GM21515 (cell line): ENCODE data around the gene GMEB1.
"Not testable (repeated sequence)": the region's sequence is repeated elsewhere in the genome, so short reads cannot be mapped to it uniquely, and the experiment has no call there.

Experiments used
- ATAC-seq: cut with Tn5 transposase; IDR thresholded peaks from one replicate; pipeline ENCODE4 v1.9.1; 2021; ENCODE audit not compliant: unreplicated experiment

GMEB1 gene, protein sequence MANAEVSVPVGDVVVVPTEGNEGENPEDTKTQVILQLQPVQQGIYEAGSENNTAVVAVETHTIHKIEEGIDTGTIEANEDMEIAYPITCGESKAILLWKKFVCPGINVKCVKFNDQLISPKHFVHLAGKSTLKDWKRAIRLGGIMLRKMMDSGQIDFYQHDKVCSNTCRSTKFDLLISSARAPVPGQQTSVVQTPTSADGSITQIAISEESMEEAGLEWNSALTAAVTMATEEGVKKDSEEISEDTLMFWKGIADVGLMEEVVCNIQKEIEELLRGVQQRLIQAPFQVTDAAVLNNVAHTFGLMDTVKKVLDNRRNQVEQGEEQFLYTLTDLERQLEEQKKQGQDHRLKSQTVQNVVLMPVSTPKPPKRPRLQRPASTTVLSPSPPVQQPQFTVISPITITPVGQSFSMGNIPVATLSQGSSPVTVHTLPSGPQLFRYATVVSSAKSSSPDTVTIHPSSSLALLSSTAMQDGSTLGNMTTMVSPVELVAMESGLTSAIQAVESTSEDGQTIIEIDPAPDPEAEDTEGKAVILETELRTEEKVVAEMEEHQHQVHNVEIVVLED

DNA sequence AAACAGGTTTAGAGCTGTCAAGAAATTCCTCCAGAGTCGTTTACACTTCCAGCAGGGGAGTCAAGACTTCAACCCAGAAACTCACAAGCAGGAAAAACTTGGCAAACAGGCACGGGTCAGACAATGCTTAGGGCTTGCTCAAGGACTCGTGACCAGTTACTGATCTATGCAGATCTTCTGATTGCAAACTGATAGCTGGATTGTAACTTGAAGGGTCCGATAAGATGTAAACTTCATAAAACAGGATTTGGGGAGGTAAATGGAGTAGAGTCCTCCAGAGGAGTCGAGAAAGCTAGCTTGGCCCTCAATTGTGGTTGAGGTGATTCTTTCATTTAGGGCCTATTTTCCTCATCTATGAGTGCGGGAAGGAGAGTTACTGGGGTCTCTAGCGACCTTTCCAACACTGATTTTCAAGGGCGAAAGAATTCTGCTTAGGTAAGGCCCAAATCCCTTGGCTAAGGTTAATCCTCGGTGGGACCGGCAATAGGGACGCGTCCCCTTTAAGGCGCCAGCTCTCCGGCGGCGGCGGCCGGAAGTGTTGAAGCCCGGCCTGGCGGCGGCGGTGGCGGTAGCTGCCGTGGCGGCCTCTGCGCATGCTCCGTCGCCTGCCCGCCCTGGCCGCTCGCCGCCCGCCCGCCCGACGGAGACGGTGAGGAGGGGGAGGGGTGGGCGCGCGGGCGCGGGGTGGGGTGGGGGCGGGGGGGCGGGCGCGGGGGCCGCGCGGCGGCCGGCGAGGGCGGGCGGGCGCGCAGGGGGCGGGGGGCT, at the start of gene GMEB1:
Gene GMEB1 (plus strand): TSS at position 594 of the 765 bp plus-strand sequence. CDS start 14,829 bp downstream, outside the sequence.
- peak; percentile 63 for ATAC-seq

DNA sequence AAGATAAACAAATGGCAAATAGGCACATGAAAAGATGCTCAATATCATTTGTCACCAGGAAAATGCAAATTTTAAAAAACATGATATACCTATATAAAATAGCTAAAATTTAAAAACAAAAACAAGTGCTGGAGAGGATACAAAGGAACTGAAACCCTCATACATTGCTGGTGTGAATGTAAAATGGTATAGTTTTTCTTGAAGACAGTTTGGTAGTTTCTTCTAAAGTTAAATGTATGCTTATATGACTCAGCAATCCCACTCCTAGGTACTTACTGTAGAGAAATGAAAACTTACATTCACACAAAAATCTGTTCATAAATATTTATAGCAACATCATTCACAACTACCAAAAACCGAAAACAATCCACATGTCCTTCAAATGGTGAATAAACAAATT, 36.9 kb upstream of the GMEB1 start:
- ATAC-seq = no peak

DNA sequence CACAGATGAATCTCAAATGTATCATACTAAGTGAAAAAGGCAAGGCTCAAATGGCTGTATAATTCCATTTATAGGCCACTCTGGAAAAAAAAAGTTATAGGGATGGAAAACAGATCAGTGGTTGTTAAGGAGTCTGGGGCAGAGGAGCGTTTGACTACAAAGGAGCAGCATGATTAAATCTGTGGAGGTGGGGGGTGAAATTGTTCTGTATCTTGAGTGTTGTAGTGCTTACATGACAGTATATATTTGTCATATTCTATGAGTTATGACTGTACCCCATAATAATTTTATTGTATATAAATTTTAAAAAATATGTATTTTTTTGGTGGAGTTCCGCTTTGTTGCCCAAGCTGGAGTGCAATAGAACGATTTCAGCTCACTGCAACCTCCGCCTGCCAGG, 36.0 kb upstream of the GMEB1 start:
- ATAC-seq = no peak

DNA sequence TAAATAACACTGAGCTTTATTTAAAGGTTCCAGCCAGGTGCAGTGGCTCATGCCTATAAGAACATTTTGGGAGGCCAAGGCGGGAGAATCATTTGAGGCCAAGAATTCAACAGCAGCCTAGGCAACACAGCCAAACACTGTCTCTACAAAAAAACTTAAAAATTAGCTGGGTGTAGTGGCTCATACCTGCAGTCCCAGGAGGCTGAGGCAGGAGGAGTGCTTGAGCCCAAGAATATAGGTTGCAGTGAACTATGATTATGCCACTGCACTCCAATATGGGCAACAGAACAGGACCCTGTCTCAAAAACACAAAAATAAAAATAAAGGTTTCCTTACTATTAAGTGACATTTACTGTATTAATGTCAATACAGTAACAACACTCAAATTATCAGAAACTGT, 27.8 kb upstream of the GMEB1 start:
- ATAC-seq = no peak

DNA sequence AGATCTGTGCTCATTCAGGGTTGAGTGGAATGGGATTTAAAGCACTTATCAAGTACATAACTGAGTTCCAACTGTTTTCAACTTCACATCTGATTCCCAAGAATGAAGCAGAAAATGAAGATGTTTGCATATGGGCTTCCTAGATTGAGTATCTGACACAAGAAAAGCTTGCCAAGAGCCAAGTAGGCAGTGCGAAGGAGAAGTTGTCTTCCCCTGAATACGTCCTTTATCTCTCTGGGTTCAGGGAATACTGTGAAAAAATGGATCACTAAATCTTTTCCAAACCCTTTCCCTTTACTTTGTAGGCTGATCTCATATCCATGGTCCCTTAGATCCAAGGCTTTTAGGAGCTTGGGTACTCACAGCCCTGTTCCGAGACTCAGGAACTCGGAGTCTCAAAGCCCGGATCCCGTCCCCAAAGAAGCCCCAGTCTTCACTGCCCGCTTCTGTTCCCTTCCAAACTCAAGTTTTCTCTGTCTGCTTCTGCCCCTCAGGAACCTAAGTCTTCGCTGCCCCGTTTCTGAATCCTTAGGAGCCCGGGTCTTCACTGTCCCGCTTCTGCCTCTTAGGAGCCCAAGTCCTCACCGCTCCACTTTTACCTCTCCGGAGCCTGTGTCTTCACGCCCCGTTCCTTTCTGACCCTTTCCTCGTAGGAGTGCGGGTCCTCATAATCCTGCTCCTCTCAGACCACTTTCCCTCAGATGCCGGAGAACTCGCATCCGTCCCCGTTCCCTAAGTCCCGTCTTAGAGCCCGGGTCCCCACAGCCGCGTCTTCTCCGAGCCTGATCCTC, 26.3 kb upstream of the GMEB1 start:
- ATAC-seq = peak; percentile 14

DNA sequence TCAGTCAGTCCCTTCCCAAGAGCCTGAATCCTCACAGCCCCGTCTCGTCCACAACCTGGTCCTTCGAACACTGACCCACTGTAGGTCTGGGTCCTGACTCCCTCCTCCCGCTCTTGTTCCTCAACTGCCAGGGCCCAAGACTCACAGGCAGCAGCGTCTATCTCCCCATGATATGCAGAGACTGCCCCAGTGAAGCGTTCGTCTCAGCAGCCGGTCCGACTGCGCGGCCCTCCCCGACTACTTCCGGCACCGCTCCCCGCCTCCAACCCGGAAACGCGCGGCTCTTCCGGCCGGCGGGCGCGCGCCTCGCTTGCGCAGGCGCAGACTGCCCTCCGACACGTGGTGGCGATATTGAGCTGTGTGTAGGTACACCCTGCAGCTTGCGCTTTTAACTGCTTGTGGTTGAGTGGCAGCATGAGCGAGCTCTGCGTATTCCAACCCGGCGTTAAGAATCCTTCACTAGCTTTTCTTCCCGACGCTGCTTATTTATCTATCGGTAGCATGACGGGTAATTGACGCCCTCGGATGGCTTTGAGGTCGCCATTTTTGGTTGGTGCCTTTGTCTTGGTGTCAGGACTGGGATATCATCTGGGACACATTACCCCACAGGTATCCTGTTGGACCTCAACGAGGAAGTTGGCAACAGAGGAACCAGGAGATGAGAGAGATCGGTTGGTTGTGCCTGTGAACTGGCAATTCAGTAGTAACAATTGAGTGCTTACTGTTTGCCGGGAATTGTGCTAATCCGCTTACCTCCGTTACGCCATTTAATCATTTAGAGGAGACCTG, 25.5 kb upstream of the GMEB1 start, which contains the start of gene TAF12:
Gene TAF12 (minus strand): TSS at position 221 of the 789 bp plus-strand sequence. CDS start 20,986 bp downstream, outside the sequence.
- peak; percentile 74 for ATAC-seq

GRCh38 chr1:28644494-28644893, 24.1 kb upstream of the GMEB1 start:
- no peak for ATAC-seq

DNA sequence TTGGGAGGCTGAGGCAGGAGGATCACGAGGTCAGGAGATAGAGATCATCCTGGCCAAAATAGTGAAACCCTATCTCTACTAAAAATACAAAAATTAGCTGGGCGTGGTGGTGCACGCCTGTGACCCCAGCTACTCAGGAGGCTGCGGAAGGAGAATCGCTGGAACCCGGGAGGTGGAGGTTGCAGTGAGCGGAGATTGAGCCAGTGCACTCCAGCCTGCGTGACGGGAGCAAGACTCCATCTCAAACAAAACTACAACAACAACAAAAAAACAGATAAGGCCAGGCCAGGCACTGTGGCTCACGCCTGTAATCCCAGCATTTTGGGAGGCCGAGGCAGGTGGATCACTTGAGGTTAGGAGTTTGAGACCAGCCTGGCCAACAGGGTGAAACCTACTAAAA, 23.2 kb upstream of the GMEB1 start:
- not testable (repeated sequence) for ATAC-seq

DNA sequence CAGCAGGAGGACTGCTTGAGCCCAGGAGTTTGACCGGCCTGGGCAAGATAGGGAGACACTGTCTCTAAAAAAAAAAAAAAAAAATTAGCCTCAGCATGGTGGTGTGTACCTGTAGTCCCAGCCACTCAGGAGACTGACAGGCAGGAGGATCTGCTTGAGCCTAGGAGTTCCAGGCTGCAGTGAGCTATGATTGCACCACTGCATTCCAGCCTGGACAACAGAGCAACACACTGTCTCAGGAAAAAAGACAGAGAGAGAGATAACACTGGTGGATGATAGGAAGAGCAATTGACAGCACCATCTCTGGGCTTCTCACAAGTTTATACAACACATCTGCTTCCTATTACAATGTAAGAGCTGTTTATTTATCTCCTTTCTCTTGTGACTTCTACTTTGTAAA, 22.5 kb upstream of the GMEB1 start:
- ATAC-seq = no peak

DNA sequence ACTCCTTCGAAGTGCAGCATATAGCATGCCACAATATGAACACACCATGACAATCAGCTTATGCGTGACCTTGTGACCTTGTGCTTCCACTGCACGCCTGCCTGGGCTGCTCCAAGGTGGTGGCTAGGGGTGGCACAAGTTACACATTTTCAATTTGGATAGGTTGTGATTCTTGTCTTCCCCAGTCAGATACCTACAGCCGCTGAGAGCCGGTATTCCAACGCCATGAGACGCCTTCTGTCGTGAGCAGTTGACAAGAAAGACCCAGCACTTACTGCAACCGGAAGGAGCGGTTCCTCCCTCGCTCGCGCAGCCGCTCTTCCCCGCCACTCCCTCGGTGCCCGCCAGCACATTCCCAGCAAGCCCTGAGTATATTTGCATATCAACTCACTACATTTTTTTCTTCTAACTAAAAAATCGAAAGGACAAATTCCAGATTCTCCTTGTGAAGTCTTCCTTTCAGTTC, 20.5 kb upstream of the GMEB1 start:
- peak; percentile 59 for ATAC-seq

GRCh38 chr1:28648474-28649198, 19.9 kb upstream of the GMEB1 start, which contains the start of gene RNU11:
Gene RNU11 (plus strand): TSS chr1:28648600.
- peak; percentile 66 for ATAC-seq

DNA sequence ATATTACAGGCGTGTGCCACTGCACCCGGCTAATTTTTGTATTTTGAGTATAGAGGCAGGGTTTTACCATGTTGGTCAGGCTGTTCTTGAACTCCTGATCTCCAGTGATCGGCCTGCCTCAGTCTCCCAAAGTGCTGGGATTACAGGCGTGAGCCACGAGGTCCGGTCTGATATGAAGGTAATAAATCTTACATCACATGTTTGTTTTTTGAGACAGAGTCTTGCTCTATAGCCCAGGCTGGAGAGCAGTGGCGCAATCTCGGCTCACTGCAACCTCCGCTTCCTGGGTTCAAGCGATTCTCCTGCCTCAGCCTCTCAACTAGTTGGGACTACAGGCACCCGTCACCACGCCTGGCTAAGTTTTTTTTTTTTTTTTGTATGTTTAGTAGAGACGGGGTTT, 15.5 kb upstream of the GMEB1 start:
- not testable (repeated sequence) for ATAC-seq

GRCh38 chr1:28653870-28654269, 14.7 kb upstream of the GMEB1 start:
- ATAC-seq = not testable (repeated sequence)

DNA sequence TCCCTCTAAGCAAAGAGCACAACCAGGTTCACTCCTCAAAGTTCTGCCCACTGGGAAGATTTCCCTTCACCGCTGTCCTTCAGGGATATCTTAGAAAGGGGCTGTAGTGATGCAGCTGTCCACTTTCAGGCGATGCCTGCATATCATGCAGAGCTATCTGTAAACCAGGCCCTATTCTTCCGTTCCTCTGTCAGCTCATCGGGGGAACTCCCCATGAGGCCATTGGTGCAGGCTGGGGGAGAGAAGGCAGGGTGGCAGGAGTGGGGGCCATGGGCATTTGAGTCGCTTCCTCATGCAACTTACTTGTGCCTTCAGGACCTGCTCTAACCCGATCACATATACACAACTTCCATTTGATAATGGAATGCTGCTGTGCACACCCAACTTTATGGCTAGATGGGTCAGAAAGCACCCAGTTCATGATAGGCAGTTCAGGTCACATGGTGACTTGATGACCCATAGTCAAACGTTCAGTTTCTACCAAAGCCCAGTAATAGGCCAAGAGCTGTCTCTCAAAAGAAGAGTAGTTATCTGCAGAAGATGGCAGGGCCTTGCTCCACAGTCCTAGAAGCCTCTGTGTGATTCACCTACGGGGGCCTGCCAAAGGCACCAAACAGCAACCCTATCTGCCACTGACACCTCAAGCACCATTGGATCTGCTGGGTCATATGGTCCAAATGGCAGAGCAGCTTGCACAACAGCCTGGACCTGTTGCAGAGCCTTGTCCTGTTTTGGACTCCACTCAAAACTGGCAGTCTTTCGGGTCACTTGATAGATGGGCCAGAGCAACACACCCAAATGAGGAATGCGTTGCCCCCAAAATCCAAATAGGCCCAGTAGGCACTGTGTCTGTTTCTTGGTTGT, 12.9 kb upstream of the GMEB1 start:
- ATAC-seq = not testable (repeated sequence)

DNA sequence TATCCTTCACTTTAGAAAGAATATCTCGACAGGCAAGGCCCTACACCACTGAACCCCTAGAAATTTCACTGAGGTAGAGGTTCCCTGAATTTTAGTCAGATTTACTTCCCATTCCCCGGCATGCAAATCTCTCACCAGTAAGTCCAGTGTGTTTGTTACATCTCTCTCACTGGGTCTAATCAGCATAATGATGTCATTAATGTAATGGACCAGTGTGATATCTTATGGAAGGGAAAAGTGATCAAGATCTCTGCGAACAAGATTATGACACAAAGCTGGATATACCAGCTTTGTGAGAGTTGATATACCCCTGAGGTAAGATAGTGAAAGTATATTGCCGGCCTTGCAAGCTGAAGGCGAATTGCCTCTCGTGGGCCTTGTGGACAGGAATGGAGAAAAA, 12.2 kb upstream of the GMEB1 start:
- ATAC-seq = no peak

DNA sequence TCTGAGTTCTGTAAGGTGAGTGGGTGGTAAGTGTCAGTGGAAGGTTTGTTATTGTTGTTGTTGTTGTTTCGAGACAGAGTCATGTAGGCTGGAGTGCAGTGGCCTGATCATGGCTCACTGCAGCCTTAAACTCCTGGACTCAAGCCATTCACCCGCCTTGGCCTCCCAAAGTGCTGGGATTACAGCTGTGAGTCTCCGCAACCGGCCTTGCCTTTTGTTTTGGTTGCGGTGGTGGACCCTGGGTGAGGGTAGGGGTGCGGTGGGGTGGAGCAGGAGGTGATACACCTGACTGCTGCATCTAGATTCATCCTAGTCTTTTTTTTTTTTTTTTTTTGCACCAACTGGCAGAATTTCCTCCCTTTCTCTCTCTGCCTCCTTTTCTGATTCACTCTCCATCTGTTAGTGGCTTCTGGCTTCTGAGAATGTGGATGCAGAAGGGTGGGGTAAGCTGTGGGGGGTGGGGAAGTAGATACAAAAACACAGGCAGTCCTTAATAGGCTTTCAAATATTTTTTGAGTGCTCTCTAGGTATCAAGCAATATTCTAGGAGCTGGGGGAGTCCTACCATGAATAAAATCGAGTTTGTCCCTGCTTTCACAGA, 4.6 kb upstream of the GMEB1 start:
- no peak for ATAC-seq

GRCh38 chr1:28666806-28667205, 1.8 kb upstream of the GMEB1 start:
- ATAC-seq = no peak
